ENCODE data around the gene COMMD8. TPM values are rescaled to one million over a fixed set of nuclear protein-coding genes. Genes with fewer than 3 reads are reported as not detected.
"Not testable (repeated sequence)": the region's sequence is repeated elsewhere in the genome, so short reads cannot be mapped to it uniquely, and the experiment has no call there.

The COMMD8 gene
- 10 to 100 TPM; 17.6 to 28.0 (median 21.1) TPM for polyA plus RNA-seq (ENCODE audit: insufficient read depth in 1 of 5, insufficient read length in 5 of 5, low replicate concordance in 1 of 5)
- long read RNA-seq, donor 1, transcript COMMD8-201 (5 exons, 1,469 nt) = major isoform, 20 of 30 reads
- long read RNA-seq, donor 1, partial matches to known transcripts = 9 of 30 reads
- long read RNA-seq, donor 1, other reads (novel, unspliced or antisense) = 0 of 30 reads
- long read RNA-seq, donor 2, transcript COMMD8-201 (5 exons, 1,469 nt) = major isoform, 11 of 11 reads
- long read RNA-seq, donor 2, partial matches to known transcripts = 0 of 11 reads
- long read RNA-seq, donor 2, other reads (novel, unspliced or antisense) = 0 of 11 reads
- long read RNA-seq, donor 3, transcript COMMD8-201 (5 exons, 1,469 nt) = major isoform, 7 of 8 reads
- long read RNA-seq, donor 3, partial matches to known transcripts = 0 of 8 reads
- long read RNA-seq, donor 3, other reads (novel, unspliced or antisense) = 0 of 8 reads
- long read RNA-seq, donor 4, transcript COMMD8-201 (5 exons, 1,469 nt) = major isoform, 12 of 12 reads
- long read RNA-seq, donor 4, partial matches to known transcripts = 0 of 12 reads
- long read RNA-seq, donor 4, other reads (novel, unspliced or antisense) = 0 of 12 reads
- long read RNA-seq, donor 5, transcript COMMD8-201 (5 exons, 1,469 nt) = major isoform, 21 of 24 reads
- long read RNA-seq, donor 5, partial matches to known transcripts = 0 of 24 reads
- long read RNA-seq, donor 5, other reads (novel, unspliced or antisense) = 0 of 24 reads
- long read RNA-seq, donor 6, transcript COMMD8-201 (5 exons, 1,469 nt) = major isoform, 9 of 14 reads
- long read RNA-seq, donor 6, partial matches to known transcripts = 5 of 14 reads
- long read RNA-seq, donor 6, other reads (novel, unspliced or antisense) = 0 of 14 reads
- long read RNA-seq, donor 7, transcript COMMD8-201 (5 exons, 1,469 nt) = major isoform, 11 of 11 reads
- long read RNA-seq, donor 7, partial matches to known transcripts = 0 of 11 reads
- long read RNA-seq, donor 7, other reads (novel, unspliced or antisense) = 0 of 11 reads
- long read RNA-seq, donor 8, partial matches to known transcripts = 0 of 2 reads
- long read RNA-seq, donor 8, other reads (novel, unspliced or antisense) = 0 of 2 reads

DNA sequence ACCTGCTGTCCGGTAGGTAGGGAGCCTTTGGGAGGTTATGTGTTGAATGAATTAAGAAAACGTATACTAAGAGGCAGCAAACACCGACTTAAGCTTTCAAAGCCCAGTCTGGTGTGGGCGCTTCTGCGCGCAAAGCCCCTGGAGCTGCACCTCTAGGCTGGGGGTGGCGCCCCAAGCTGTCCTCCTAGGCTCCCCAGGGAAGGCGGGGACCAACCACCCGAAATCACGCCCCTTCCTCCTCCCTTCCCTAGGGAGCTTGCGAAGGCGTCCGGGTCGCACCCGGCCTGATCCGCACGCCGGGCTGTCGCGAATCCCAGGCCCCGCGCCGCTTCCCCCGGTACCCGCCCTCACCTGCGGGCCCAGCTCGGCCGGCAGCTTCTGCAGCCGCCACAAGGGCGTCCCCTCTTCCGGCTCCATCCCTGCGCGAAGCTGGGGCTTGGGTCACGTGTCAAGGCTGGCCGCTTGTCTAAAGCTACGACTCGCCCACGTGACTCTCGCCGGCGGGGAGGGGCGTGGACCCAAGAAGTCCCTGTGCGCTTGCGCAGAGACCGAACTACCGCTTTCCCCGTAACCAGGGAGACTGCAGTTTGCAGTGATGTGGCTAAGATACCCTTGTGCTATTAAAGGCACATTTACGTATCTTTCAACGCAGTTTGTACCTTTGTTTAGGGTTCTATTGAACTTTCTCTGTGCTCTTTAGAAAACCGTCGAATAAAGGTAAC is at the start of gene COMMD8:
Gene COMMD8, minus strand, starts transcription at position 468 of the 722 bp plus-strand sequence. Its CDS starts 51 bp downstream, at position 417.
- peak; percentile 94 to 95 for DNase-seq

DNA sequence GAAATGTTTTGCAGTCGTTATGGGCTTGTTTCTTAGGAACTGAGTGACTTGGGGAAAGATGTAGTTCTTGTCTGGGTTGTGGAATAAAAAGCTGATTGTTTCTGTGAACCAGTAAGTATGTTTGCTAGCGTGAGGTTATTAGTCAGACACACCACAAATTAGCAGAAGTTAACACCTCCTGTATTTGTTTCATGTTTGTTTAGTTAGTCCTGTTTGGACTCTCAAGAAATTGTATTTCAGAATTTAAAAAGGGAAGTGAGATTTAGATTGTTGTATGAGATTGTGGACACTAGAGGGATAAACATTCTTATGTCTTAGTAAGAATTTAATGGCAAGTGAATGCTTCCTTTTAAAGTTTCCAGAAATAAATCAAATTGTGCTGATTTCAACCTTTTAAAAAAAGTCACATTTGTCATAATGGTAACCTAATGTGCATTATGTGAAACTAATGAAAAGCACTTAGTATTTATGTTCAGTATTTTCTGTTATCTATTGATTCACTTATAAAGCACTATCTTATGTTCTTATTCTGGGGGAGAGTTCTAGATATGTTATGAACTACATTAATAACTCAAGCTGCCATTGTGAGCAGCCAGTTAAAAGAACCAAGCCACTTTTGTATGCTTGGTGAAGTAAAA is 47.1 kb upstream of the COMMD8 start:
- peak; percentile 6 to 9 for DNase-seq

DNA sequence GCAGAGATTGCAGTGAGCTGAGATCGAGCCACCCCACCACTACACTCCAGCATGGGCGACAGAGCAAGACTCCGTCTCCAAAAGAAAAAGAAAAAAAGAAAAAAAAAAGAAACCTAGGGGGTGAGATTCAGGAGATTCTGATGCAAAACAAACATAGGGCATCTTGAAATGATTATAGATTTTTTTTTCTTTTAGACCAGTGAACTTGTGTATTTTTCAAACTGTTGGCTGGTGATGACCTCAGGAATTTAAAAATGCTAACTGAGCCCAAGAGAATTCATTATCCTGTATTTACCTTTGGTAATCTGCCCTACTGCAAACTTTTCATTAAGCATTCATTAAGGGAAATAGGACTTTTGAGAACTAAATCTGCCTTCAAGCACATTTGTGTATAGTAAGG is 42.2 kb upstream of the COMMD8 start:
- no peak for DNase-seq

DNA sequence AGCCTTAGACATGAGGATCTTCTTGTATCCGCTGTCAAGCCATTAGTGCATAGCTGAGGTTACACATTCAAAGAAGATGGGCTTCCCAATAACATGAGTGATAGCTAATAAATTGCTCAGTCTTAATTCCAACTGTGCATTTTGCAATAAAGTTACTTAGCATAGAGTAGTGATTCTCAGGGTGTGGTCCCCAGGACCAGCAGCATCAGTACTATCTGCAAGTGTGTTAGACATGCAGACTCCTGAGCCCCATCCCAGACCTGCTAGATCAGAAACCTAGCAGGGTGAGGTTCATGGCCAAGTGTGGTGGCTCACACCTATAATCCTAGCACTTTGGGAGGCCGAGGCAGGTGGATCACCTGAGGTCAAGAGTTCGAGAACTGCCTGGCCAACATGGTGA is 41.6 kb upstream of the COMMD8 start:
- no peak for DNase-seq

DNA sequence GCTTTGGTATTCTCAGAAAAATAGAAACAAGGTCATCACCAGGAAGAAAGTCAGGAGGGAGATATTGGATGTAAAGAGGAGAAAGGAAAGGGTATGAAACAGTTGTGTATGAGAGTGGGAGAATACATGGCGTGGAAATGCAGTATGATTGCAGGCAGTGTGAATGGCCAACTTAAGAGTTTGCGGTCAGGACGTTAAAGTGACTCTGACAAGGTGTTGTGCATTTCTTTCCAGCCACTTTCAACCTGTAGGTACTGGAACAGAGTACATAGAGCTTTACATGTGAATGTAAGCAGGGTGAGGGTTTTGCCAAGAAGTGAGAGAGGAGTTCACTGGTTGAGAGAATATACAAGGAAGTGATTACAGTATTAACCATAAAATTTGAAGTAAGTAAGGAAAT is 37.3 kb upstream of the COMMD8 start:
- no peak for DNase-seq

DNA sequence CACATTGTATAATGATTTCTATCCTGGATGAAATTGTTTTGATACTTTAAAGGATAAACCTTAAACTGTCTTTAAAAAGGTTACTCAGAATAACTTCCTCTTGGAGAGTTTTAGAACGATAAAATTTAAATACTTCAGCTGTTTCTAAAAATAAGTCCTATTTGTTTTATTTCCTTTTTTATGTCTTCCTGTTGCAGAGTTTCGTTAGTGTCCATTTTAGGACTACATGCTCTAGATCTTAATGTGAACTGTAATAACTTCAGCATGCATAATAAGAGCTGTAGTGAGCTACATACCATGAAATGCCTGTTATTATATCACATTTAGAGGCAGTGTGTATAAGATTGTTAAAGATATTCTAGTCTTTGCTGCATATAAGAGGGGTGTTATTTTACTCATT is 36.2 kb upstream of the COMMD8 start:
- DNase-seq = no peak

DNA sequence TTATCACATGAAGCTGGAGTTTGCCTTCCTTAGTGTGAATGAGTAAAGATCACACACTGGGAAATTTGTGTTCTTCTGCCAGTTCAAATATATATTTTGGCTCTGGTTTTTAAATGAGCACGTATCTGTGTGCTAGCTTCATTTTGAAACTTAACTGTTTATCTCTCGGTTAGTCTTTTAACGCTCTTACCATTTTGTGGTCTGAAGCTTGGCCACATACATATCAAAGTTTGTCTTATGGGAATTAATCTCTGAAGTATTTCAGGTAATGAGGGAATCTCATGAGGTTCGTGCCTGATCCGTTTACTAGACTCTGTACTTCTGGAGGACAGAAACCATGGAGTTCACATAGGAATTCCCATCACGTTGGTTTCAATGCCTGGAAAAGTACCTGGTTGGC is 35.4 kb upstream of the COMMD8 start:
- no peak for DNase-seq

DNA sequence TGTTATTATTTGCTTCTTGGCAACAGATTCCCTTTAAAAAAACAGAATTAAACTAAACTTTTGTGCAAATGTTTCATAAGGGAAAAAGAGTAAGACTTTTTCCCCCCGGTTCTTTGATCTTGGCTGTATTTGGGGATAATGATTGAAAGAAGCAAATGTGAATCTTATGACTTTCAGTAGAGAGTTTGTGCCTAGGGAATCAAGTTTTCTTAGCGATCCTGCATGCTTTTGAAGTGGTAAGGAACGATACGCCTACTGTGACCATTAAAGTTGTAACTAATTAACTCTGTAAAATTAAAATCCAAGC is 30.6 kb upstream of the COMMD8 start:
- DNase-seq = no peak

DNA sequence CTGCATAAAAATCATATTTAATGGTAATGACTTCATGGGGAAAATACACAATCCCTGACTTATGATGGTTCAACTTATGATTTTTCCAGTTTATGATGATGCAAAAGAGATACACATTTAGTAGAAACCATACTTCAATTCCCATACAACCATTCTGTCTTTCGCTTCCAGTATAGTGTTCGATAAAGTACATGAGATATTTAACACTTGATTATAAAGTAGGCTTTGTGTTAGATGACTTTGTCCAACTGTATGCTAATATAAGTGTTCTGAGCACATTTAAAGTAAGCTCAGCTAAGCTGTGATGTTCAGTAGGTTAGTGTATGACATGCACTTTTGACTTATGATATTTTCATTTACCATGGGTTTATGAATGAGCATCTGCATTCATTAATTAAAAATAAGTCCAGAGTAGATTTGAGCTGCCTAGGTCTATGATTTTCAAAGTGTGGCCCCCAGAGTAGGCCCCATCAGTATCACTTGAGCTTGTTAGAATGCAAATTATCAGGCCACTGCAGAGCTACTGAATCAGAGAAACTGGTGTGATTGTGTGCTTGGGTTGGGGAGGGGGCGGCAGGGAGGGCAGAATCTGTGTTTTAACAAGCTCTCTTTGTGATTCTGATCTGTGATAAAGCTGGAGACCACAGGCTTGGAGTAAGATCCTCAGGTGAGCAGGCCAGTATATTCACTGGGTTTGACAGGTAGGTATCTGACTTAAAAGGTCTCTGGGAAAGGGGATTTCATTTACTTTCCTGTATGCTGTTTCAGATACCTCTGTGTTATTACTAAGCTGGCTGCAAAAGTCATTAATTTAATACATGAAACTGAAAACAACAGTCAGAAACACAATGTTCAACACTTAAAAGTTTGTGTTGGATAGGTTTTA is 30.0 kb upstream of the COMMD8 start:
- no peak for DNase-seq

DNA sequence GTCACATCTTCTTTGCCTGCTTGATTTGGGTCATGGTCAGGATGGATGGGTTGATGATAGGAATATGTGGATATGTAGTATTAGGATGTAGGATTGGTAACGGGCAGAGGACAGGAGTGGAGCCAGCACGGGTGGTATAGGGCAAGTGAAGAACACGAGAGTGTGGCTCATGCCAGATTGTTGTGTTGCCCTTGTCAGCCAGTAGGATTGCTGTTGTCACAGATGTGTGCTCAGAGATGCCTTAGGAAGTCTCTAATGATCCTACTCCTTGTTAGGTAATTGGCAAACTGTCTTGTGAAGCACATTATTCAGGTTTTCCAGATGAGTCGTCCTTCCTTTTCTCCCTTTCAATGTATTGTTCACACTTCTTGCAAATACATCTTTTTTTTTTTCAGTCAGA is 27.0 kb upstream of the COMMD8 start:
- DNase-seq = no peak

DNA sequence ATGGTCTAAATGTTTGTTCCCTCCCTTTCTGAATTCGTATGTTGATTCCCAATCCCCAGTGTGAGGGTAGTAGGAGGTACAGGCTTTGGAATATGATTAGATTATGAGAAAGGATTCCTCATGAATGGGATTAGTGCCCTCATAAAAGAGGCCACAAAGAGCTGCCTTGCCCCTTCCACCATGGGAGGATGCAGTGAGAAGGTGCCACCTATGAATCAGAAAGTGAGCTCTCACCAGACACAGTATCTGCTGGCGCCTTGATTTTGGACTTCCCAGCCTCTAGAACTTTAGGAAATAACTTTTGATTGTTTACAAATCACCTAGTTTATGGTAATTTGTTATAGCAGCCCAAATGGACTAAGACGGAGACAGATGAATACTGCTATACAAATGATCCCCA is 25.2 kb upstream of the COMMD8 start:
- DNase-seq = no peak

DNA sequence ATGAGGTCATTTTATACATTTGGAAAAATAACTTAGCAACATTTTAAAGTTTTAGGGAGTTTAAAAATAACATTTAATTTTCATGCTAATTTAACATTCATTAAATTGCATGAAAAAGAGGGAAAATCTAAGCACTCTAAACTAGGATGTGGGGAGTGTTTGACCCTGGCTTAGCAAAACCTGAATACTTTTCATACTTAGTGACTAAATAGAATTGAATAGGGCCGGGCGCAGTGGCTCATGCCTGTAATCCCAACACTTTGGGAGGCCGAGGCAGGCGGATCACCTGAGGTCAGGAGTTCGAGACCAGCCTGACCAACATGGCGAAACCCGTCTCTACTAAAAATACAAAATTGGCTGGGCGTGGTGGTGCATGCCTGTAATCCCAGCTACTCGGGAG is 23.2 kb upstream of the COMMD8 start:
- not testable (repeated sequence) for DNase-seq

DNA sequence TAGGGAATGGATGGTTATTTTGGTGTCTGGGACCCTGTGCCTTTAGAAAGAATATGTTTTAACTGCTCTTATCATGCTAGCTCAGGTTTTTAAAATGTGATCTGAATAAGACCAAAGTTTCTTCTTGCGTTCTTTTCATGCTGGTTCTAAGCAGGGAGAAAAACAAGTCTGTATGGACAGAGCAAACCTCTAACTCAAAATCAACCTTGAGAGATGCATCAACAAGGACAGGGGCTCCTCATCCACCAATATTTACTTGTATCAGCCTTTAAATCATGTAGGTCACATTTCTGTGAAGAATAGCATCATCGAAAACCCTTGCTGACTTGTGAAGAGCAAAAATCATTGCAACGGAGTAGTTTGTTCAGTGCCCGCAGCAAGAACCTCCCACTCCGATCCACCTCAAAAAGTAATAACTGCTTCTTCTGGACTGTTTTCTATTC is 22.8 kb upstream of the COMMD8 start:
- peak; percentile 17 to 28 for DNase-seq

DNA sequence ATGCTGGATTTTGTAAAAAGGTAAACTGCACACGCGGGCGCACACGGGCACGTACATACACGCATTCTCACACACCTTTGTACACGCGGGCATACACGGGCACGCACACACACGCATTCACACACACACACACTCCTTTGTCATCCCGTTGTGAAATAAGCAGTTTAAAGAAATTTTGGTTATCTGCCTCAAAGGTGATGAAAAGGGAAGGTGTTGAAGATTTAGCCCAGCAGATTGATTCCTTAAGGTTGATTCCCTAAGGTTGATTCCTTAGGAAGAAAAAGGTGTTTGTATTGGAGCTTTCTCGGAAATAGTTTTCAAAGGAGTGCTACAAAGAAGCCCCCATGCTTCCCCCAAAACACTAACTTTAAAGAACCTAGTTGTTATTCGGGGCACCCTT is 22.3 kb upstream of the COMMD8 start:
- DNase-seq = no peak

DNA sequence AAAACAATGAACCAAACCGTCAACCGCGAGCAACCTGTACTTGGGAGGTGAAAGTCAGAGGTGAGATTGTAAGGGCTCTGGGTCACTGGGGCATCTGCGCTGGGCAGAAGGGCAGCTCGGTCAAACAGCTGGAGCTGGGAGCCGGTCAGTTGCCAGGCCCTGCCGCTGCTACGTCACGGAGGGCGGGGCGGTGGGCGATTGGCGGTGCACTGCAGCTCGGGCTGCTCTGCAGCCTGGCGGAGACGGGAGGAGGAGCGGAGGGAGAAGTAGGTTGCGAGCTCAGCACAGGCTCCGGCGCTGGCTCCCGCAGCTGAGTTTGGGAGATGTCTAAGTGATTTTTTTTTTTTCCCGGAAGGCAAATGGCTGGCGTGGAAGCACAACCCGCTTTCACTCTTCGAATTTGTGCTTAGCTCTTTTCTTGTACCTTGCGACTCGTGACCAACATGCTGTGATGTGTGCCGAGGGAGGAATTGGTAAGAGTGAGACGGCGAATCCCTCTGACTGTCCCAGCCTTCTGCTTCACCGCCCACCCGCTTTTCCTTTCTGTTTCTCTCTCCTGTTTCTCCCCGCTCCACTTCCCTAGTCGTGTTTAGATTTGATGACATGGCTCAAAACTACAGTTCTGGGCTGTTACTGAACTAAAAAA is 21.7 kb upstream of the COMMD8 start, which contains the start of gene ATP10D:
Gene ATP10D, plus strand, starts transcription at position 229 of the 646 bp plus-strand sequence. CDS start 27,266 bp downstream, outside the sequence.
- peak; percentile 94 to 96 for DNase-seq

DNA sequence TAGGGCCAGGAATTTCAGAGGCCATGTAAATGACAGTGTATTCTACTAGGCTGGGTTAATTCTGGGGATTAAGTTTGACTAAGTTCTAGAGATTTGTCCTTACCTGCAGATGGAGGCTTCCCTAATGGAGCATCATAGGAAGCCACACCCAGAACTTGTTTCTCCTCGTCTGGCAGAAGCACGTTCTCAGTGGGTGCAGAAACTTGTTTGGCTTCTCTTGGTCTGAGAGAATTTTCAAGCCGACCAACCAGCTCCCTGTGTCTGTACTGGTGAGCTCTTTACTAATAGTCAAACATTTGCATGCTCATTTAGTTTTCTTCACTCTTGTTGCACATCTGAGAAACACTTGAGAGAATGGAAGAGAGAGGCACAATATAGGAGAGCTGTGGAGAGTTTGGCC is 20.7 kb upstream of the COMMD8 start:
- no peak for DNase-seq

DNA sequence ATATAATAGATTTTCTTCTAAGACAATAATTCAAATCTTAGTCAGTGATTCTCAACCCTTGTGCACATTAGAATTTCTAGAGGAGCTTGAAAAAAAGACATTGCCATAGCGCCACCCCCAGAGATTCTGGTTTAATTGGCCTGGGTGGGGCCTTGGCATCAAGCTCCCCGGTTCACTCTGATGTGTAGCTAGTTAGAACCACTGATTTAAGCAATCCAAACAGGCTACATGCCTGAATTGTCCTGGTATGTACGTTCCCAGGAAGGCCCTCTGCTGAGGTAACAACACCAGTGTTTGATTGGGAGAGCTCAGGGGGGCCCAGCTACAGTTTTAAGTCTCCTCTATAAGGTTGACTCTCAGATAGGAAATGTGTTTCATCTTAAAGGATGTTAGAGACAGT is 20.2 kb upstream of the COMMD8 start:
- DNase-seq = no peak

DNA sequence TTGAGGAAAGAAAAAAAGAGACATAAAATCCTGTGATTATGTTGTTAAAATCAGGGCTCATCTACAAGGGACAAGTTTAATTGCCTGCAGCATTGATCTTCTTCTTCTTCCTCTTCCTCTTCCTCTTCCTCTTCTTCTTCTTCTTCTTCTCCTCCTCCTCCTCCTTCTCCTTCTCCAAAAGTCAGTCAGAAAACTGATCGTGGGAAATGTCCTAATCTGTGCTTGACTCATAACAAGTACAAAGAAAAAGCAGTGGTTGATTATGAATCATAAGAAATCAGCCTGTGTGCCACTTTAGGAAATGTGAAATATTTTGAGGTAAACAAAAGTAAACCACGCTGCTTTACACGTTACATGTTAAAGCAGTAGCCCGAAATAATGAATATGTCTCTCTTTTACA is 18.8 kb upstream of the COMMD8 start:
- DNase-seq = no peak

DNA sequence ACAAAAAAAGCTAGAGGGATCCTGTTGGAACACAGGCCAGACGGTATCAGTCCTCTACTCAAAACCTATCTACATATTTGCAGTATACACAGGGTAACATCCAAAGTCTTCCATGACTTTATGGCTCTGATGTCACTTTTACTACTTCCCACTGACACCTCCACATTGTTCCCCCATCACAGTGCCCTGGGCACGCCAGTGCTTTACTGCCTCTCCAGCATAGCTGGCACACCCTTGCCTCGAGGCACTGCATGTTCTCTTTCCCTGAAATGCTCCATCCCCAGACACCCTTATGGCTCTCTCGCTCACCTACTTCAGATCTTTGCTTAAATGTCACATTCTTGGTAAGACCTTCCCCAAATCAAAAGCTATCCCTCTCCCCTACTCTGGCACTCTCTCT is 15.3 kb upstream of the COMMD8 start:
- no peak for DNase-seq

DNA sequence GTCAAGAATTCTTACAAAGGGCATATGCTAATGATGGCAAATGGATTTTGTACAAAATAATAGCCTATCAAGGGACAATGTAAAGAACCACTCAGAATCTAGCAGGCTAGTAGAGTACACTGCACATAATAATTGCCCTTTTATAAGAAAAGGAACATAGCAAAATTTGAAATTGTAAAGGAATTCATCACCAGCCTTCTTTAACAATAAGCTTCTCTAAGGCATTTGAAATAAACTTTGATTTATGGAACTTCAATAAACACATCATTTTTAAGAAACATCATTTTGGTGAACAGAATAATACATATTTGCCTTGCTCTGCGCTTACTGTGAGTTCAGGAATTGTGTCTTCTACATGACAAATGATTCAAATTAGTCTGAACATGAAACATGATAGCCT is 11.9 kb upstream of the COMMD8 start:
- DNase-seq = no peak

All from right lung (tissue), 10 donors.